GM12878 (cell line): ENCODE data around the gene IL11. TPM values are rescaled to one million over a fixed set of nuclear protein-coding genes. Genes with fewer than 3 reads are reported as not detected.

ENCODE experiments used
- ATAC-seq: fragments of 200-7000 bp; cut with Tn5 transposase; 3 replicates; pipeline ENCODE4 v1.9.1; 2020; ENCODE audit warnings: mild to moderate bottlenecking, moderate library complexity
- BruUV-seq: library from RNA; stranded (reverse); fragments of 400-500 nt; replicated peaks from 2 replicates; lab custom pipeline; 2021; lab: Mats Ljungman, UMichigan
- CTCF ChIA-PET: fragments of 300-600 bp; sonication (Branson Sonifier 250); formaldehyde crosslinking; extraction: SDS; loops from one replicate; lab custom pipeline; 2021; ENCODE audit warnings: inconsistent platforms; lab: Yijun Ruan, JAX
- POLR2A ChIA-PET: fragments of 350-600 bp; formaldehyde crosslinking; extraction: SDS; loops from one replicate; lab custom pipeline; 2021; ENCODE audit warnings: inconsistent platforms; lab: Charles Lee
- RAD21 ChIA-PET: fragments of 300-600 bp; sonication (Branson Sonifier 250); formaldehyde crosslinking; loops from one replicate; lab custom pipeline; 2023; ENCODE audit warnings: antibody characterized with exemption; ENCODE audit not compliant: unreplicated experiment; lab: Charles Lee
- SMC1A ChIA-PET: fragments of 300-600 bp; sonication (Branson Sonifier 250); formaldehyde crosslinking; loops from one replicate; lab custom pipeline; 2023; ENCODE audit not compliant: unreplicated experiment, uncharacterized antibody; lab: Charles Lee
- DNase-seq: peaks from one replicate; pipeline ENCODE4 v3.0.0-alpha.2; 2011; ENCODE audit warnings: low read depth, low spot score
- FAIRE-seq: peaks from 3 replicates; lab custom pipeline; 2011; peaks lifted over from hg19 to GRCh38; lab: Jason Lieb, UNC
- H2AFZ ChIP-seq: 2 replicates; pipeline ENCODE4 v1.6.0; 2011; ENCODE audit warnings: low read depth, low read length, control low read depth; ENCODE audit not compliant: control insufficient read depth
- H3K27ac ChIP-seq: 2 replicates; pipeline ENCODE4 v1.5.1; 2011; ENCODE audit warnings: control low read depth; ENCODE audit not compliant: control insufficient read depth, insufficient read depth
- H3K27me3 ChIP-seq, 2 experiments: replicated peaks in 1 of 2; 2 replicates each; pipeline versions ENCODE4 v1.6.0 to v1.6.1; 2011; ENCODE audit warnings: low read length in 1 of 2; ENCODE audit not compliant: control insufficient read depth in 2 of 2, insufficient read depth in 2 of 2
- H3K36me3 ChIP-seq, 2 experiments: 2 replicates each; pipeline ENCODE4 v1.5.1; 2011; ENCODE audit warnings: low read length in 1 of 2; ENCODE audit not compliant: control insufficient read depth in 2 of 2, insufficient read depth in 2 of 2
- H3K4me1 ChIP-seq: 2 replicates; pipeline ENCODE4 v1.6.1; 2011; ENCODE audit warnings: mild to moderate bottlenecking, low read length, moderate library complexity, mixed read lengths; ENCODE audit not compliant: control insufficient read depth, insufficient read depth
- H3K4me2 ChIP-seq: 2 replicates; pipeline ENCODE4 v1.6.0; 2011; ENCODE audit warnings: control low read depth; ENCODE audit not compliant: control insufficient read depth, insufficient read depth
- H3K4me3 ChIP-seq: fragments of 200-600 bp; sonication (generic); 2 replicates; pipeline ENCODE4 v1.5.1; 2016
- H3K79me2 ChIP-seq: 2 replicates; pipeline ENCODE4 v1.6.0; 2011; ENCODE audit warnings: low read length; ENCODE audit not compliant: control insufficient read depth, insufficient read depth
- H3K9ac ChIP-seq: 2 replicates; pipeline ENCODE4 v1.8.0; 2011; ENCODE audit warnings: low read length, control low read depth, mixed read lengths; ENCODE audit not compliant: control insufficient read depth, insufficient read depth
- H3K9me3 ChIP-seq: replicated peaks from 3 replicates; pipeline ENCODE4 v1.5.1; 2011; ENCODE audit warnings: mild to moderate bottlenecking, low read length; ENCODE audit not compliant: control insufficient read depth, insufficient read depth
- H4K20me1 ChIP-seq: 2 replicates; pipeline ENCODE4 v1.6.0; 2011; ENCODE audit not compliant: control insufficient read depth, insufficient read depth
- NR2C1 ChIP-seq: fragments of 450-650 bp; IDR thresholded peaks from 2 replicates; pipeline ENCODE4 v1.6.1; 2017; ENCODE audit warnings: antibody characterized with exemption, mild to moderate bottlenecking, moderate library complexity
- SREBF1 ChIP-seq: IDR thresholded peaks from 2 replicates; pipeline ENCODE4 v1.6.1; 2012; ENCODE audit warnings: mild to moderate bottlenecking, low read length
- ZNF274 ChIP-seq: IDR thresholded peaks from one replicate; pipeline ENCODE4 v1.8.0; 2011; ENCODE audit not compliant: insufficient read length, insufficient read depth
- WGBS: methylation state at CpG from one replicate; pipeline ENCODE4 v1.1.6; 2016; ENCODE audit warnings: low lambda C conversion rate; ENCODE audit not compliant: insufficient replicate concordance, insufficient coverage; ENCODE audit errors: missing lambda C conversion rate; 5-methylcytosine and 5-hydroxymethylcytosine counted together
- in situ Hi-C: fragments of 300-500 bp; cut with MboI; formaldehyde crosslinking; loops from 9 replicates; pipeline ENCODE4 v1.14.3; 2018; ENCODE audit warnings: mixed read lengths
- intact Hi-C: fragments of 100-400 bp; cut with micrococcal nuclease; formaldehyde crosslinking; loops from one replicate; pipeline ENCODE4 v1.14.2; 2022; ENCODE audit not compliant: unreplicated experiment
- polyA plus RNA-seq, 11 experiments: library from polyadenylated mRNA; depleted of rRNA in 4 of 11; unstranded in 6 of 11; stranded (reverse) in 5 of 11; fragments of >200 nt; fragmentation: Nextera tagmentation in 4 of 11; fragmentation: Illumina TruSeq in 1 of 11; extraction: Ambion mirVana in 4 of 11; extraction: Trizol in 1 of 11; gene quantifications; 1 replicate in 1 of 11; 2 replicates in 10 of 11; pipeline versions ENCODE4 v1.2.1 to v1.2.3, GENCODE V29; 2011 to 2016; ENCODE audit warnings: inconsistent platforms in 2 of 11, missing spikeins in 2 of 11, low read depth in 1 of 11
- total RNA-seq, 4 experiments: library from RNA; depleted of rRNA in 3 of 4; stranded (reverse); fragments of >200 nt in 3 of 4; fragmentation: Illumina TruSeq in 1 of 4; extraction: Trizol in 1 of 4; gene quantifications; 2 replicates each; pipeline versions ENCODE4 v1.2.1 to v1.2.3, GENCODE V29; 2013 to 2021
- TF ChIP-seq, protein P1 (sequence below): IDR thresholded peaks from 2 replicates; pipeline ENCODE4 v1.6.1; 2011; ENCODE audit warnings: borderline replicate concordance, low read depth, mild to moderate bottlenecking, moderate library complexity, mixed read lengths, low read length; ENCODE audit not compliant: insufficient read depth; ENCODE audit errors: extremely low read length
- TF ChIP-seq, protein P2 (sequence below): fragments of 150-350 bp; IDR thresholded peaks from 2 replicates; pipeline ENCODE4 v1.6.1; 2014; ENCODE audit warnings: mild to moderate bottlenecking, low read depth, low read length

The IL11 gene
- total and polyA plus RNA-seq, 10 of the 15 experiments (the other 5 are each of a cell fraction or from before 2014, with no cell fraction given) = 0.15 TPM; not detected in 9

GRCh38 chr19:55373306-55373992, 3.2 kb upstream of the IL11 start:
- peaks cover 3 to 10% of the 10 kb centered on the region in 2 experiments for H3K27me3 ChIP-seq
- in situ Hi-C loops = no loop called here
- no peak overlapping the region for H3K27ac ChIP-seq
- no peaks in the 10 kb centered on the region for H3K36me3 ChIP-seq
- H3K9ac ChIP-seq = no peak overlapping the region
- CTCF ChIA-PET = no interaction called here
- ATAC-seq = no peak
- TF ChIP-seq, protein P1, sequence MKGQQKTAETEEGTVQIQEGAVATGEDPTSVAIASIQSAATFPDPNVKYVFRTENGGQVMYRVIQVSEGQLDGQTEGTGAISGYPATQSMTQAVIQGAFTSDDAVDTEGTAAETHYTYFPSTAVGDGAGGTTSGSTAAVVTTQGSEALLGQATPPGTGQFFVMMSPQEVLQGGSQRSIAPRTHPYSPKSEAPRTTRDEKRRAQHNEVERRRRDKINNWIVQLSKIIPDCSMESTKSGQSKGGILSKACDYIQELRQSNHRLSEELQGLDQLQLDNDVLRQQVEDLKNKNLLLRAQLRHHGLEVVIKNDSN = no peak
- TF ChIP-seq, protein P2, sequence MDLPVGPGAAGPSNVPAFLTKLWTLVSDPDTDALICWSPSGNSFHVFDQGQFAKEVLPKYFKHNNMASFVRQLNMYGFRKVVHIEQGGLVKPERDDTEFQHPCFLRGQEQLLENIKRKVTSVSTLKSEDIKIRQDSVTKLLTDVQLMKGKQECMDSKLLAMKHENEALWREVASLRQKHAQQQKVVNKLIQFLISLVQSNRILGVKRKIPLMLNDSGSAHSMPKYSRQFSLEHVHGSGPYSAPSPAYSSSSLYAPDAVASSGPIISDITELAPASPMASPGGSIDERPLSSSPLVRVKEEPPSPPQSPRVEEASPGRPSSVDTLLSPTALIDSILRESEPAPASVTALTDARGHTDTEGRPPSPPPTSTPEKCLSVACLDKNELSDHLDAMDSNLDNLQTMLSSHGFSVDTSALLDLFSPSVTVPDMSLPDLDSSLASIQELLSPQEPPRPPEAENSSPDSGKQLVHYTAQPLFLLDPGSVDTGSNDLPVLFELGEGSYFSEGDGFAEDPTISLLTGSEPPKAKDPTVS = no peak
- TF ChIP-seq SREBF1 (no peak), ZNF274 (no peak), NR2C1 (no peak)
- TF ChIP-seq, all 136 proteins: peak for 0
- H2AFZ ChIP-seq = no peak overlapping the region
- H3K4me1 ChIP-seq = no peaks in the 10 kb centered on the region
- H3K9me3 ChIP-seq = no peaks in the 10 kb centered on the region
- intact Hi-C loops = no loop called here
- ChIA-PET RAD21 (no interaction called here), SMC1A (no interaction called here), POLR2A (no interaction called here)
- DNase-seq (no peak), FAIRE-seq (no peak)
- H3K4me3 ChIP-seq = no peak overlapping the region
- no peak overlapping the region for H3K4me2 ChIP-seq
- WGBS = 48% methylated on average over 6 of the region's 9 CpGs
- no peaks in the 10 kb centered on the region for H4K20me1 ChIP-seq
- BruUV-seq = no TSS peak
- no peaks in the 10 kb centered on the region for H3K79me2 ChIP-seq
